ENCODE measurements around the gene NUP93. TPM values are rescaled to one million over a fixed set of nuclear protein-coding genes. Genes with fewer than 3 reads are reported as not detected.
"Not testable (repeated sequence)": the region's sequence is repeated elsewhere in the genome, so short reads cannot be mapped to it uniquely, and the experiment has no call there.

Gene NUP93
- total and polyA plus RNA-seq, 2 donors: 58.3 to 85.9 TPM

GRCh38 chr16:56792967-56793366 is 63.0 kb downstream of the NUP93 start:
- no peak overlapping the region for H3K4me3 ChIP-seq (ENCODE audit: low read length in 2 of 2)
- no peaks in the 10 kb centered on the region for H3K4me1 ChIP-seq (ENCODE audit: control insufficient read depth in 2 of 2, insufficient read depth in 2 of 2, low read length in 2 of 2)
- no peaks in the 10 kb centered on the region for H3K9me3 ChIP-seq (ENCODE audit: control insufficient read depth in 2 of 2, insufficient read depth in 1 of 2, low read length in 1 of 2)
- no peaks in the 10 kb centered on the region for H3K36me3 ChIP-seq (ENCODE audit: control insufficient read depth in 2 of 2, insufficient read depth in 2 of 2, low read length in 1 of 2)
- H3K27me3 ChIP-seq (ENCODE audit: control insufficient read depth in 2 of 2, insufficient read depth in 1 of 2, low read length in 1 of 2): no peaks in the 10 kb centered on the region
- no peak overlapping the region for H3K27ac ChIP-seq (ENCODE audit: low read depth in 1 of 2, low read length in 1 of 2)
- DNase-seq (ENCODE audit: low read depth in 6 of 9, low spot score in 9 of 9): no peak

GRCh38 chr16:56793492-56793891 is 63.6 kb downstream of the NUP93 start:
- Histone ChIP-seq H3K4me3 (ENCODE audit: low read length in 2 of 2) (no peak overlapping the region), H3K27ac (ENCODE audit: low read depth in 1 of 2, low read length in 1 of 2) (no peak overlapping the region), H3K36me3 (ENCODE audit: control insufficient read depth in 2 of 2, insufficient read depth in 2 of 2, low read length in 1 of 2) (peaks cover 0 to 1% of the 10 kb centered on the region in 2 donors), H3K9me3 (ENCODE audit: control insufficient read depth in 2 of 2, insufficient read depth in 1 of 2, low read length in 1 of 2) (no peaks in the 10 kb centered on the region), H3K4me1 (ENCODE audit: control insufficient read depth in 2 of 2, insufficient read depth in 2 of 2, low read length in 2 of 2) (no peaks in the 10 kb centered on the region), H3K27me3 (ENCODE audit: control insufficient read depth in 2 of 2, insufficient read depth in 1 of 2, low read length in 1 of 2) (no peaks in the 10 kb centered on the region)
- 78% methylated on average over 6 of the region's 6 CpGs for WGBS
- DNase-seq (ENCODE audit: low read depth in 6 of 9, low spot score in 9 of 9): peak in 3 of 9 donors; percentile 15 to 41 (median 30)

- no peaks in the 10 kb centered on the region for H3K27me3 ChIP-seq (ENCODE audit: control insufficient read depth in 2 of 2, insufficient read depth in 1 of 2, low read length in 1 of 2)
- WGBS: 93% methylated on average over 3 of the region's 3 CpGs
- H3K9me3 ChIP-seq (ENCODE audit: control insufficient read depth in 2 of 2, insufficient read depth in 1 of 2, low read length in 1 of 2): no peaks in the 10 kb centered on the region
- no peak overlapping the region for H3K27ac ChIP-seq (ENCODE audit: low read depth in 1 of 2, low read length in 1 of 2)
- H3K4me3 ChIP-seq (ENCODE audit: low read length in 2 of 2): no peak overlapping the region
- H3K4me1 ChIP-seq (ENCODE audit: control insufficient read depth in 2 of 2, insufficient read depth in 2 of 2, low read length in 2 of 2): no peaks in the 10 kb centered on the region
- peaks cover 3% of the 10 kb centered on the region in 2 donors for H3K36me3 ChIP-seq (ENCODE audit: control insufficient read depth in 2 of 2, insufficient read depth in 2 of 2, low read length in 1 of 2)
- no peak for DNase-seq (ENCODE audit: low read depth in 6 of 9, low spot score in 9 of 9)
Measured at GRCh38 chr16:56795011-56795410, 65.1 kb downstream of the NUP93 start.

- DNase-seq (ENCODE audit: low read depth in 6 of 9, low spot score in 9 of 9); H3K36me3 ChIP-seq (ENCODE audit: control insufficient read depth in 2 of 2, insufficient read depth in 2 of 2, low read length in 1 of 2); H3K27me3 ChIP-seq (ENCODE audit: control insufficient read depth in 2 of 2, insufficient read depth in 1 of 2, low read length in 1 of 2); H3K27ac ChIP-seq (ENCODE audit: low read depth in 1 of 2, low read length in 1 of 2); H3K4me1 ChIP-seq (ENCODE audit: control insufficient read depth in 2 of 2, insufficient read depth in 2 of 2, low read length in 2 of 2); H3K9me3 ChIP-seq (ENCODE audit: control insufficient read depth in 2 of 2, insufficient read depth in 1 of 2, low read length in 1 of 2); H3K4me3 ChIP-seq (ENCODE audit: low read length in 2 of 2): not testable (repeated sequence)
- 100% methylated on average over 2 of the region's 2 CpGs for WGBS
Measured at GRCh38 chr16:56797038-56797437, 67.1 kb downstream of the NUP93 start.

GRCh38 chr16:56797861-56798260 is 67.9 kb downstream of the NUP93 start:
- Histone ChIP-seq H3K4me3 (ENCODE audit: low read length in 2 of 2) (no peak overlapping the region), H3K36me3 (ENCODE audit: control insufficient read depth in 2 of 2, insufficient read depth in 2 of 2, low read length in 1 of 2) (peaks cover 3% of the 10 kb centered on the region in 2 donors), H3K27ac (ENCODE audit: low read depth in 1 of 2, low read length in 1 of 2) (no peak overlapping the region), H3K27me3 (ENCODE audit: control insufficient read depth in 2 of 2, insufficient read depth in 1 of 2, low read length in 1 of 2) (no peaks in the 10 kb centered on the region), H3K4me1 (ENCODE audit: control insufficient read depth in 2 of 2, insufficient read depth in 2 of 2, low read length in 2 of 2) (no peaks in the 10 kb centered on the region), H3K9me3 (ENCODE audit: control insufficient read depth in 2 of 2, insufficient read depth in 1 of 2, low read length in 1 of 2) (no peaks in the 10 kb centered on the region)
- 98% methylated on average over 2 of the region's 2 CpGs for WGBS
- no peak for DNase-seq (ENCODE audit: low read depth in 6 of 9, low spot score in 9 of 9)

- DNase-seq (ENCODE audit: low read depth in 6 of 9, low spot score in 9 of 9): no peak
- Histone ChIP-seq H3K27ac (ENCODE audit: low read depth in 1 of 2, low read length in 1 of 2) (no peak overlapping the region), H3K4me1 (ENCODE audit: control insufficient read depth in 2 of 2, insufficient read depth in 2 of 2, low read length in 2 of 2) (no peaks in the 10 kb centered on the region), H3K9me3 (ENCODE audit: control insufficient read depth in 2 of 2, insufficient read depth in 1 of 2, low read length in 1 of 2) (no peaks in the 10 kb centered on the region), H3K27me3 (ENCODE audit: control insufficient read depth in 2 of 2, insufficient read depth in 1 of 2, low read length in 1 of 2) (no peaks in the 10 kb centered on the region), H3K4me3 (ENCODE audit: low read length in 2 of 2) (no peak overlapping the region), H3K36me3 (ENCODE audit: control insufficient read depth in 2 of 2, insufficient read depth in 2 of 2, low read length in 1 of 2) (peaks cover 3 to 5% of the 10 kb centered on the region in 2 donors)
- 98% methylated on average over 3 of the region's 3 CpGs for WGBS
Measured at GRCh38 chr16:56798955-56799354, 69.0 kb downstream of the NUP93 start.

GRCh38 chr16:56800355-56800754 is 70.4 kb downstream of the NUP93 start:
- WGBS: 98% methylated on average over 1 of the region's 1 CpG
- H3K4me3 ChIP-seq (ENCODE audit: low read length in 2 of 2): no peak overlapping the region
- DNase-seq (ENCODE audit: low read depth in 6 of 9, low spot score in 9 of 9): no peak
- H3K27me3 ChIP-seq (ENCODE audit: control insufficient read depth in 2 of 2, insufficient read depth in 1 of 2, low read length in 1 of 2): no peaks in the 10 kb centered on the region
- peaks cover 3 to 12% of the 10 kb centered on the region in 2 donors for H3K36me3 ChIP-seq (ENCODE audit: control insufficient read depth in 2 of 2, insufficient read depth in 2 of 2, low read length in 1 of 2)
- no peak overlapping the region for H3K27ac ChIP-seq (ENCODE audit: low read depth in 1 of 2, low read length in 1 of 2)
- H3K9me3 ChIP-seq (ENCODE audit: control insufficient read depth in 2 of 2, insufficient read depth in 1 of 2, low read length in 1 of 2): no peaks in the 10 kb centered on the region
- H3K4me1 ChIP-seq (ENCODE audit: control insufficient read depth in 2 of 2, insufficient read depth in 2 of 2, low read length in 2 of 2): no peaks in the 10 kb centered on the region

GRCh38 chr16:56801762-56802161 is 71.8 kb downstream of the NUP93 start:
- Histone ChIP-seq H3K4me3 (ENCODE audit: low read length in 2 of 2) (no peak overlapping the region), H3K27me3 (ENCODE audit: control insufficient read depth in 2 of 2, insufficient read depth in 1 of 2, low read length in 1 of 2) (no peaks in the 10 kb centered on the region), H3K4me1 (ENCODE audit: control insufficient read depth in 2 of 2, insufficient read depth in 2 of 2, low read length in 2 of 2) (no peaks in the 10 kb centered on the region), H3K36me3 (ENCODE audit: control insufficient read depth in 2 of 2, insufficient read depth in 2 of 2, low read length in 1 of 2) (peaks cover 13 to 26% of the 10 kb centered on the region in 2 donors), H3K27ac (ENCODE audit: low read depth in 1 of 2, low read length in 1 of 2) (no peak overlapping the region), H3K9me3 (ENCODE audit: control insufficient read depth in 2 of 2, insufficient read depth in 1 of 2, low read length in 1 of 2) (no peaks in the 10 kb centered on the region)
- DNase-seq (ENCODE audit: low read depth in 6 of 9, low spot score in 9 of 9): no peak
- WGBS: 88% methylated on average over 3 of the region's 3 CpGs

GRCh38 chr16:56807011-56807675 is 77.2 kb downstream of the NUP93 start:
- DNase-seq (ENCODE audit: low read depth in 6 of 9, low spot score in 9 of 9): no peak
- no peaks in the 10 kb centered on the region for H3K9me3 ChIP-seq (ENCODE audit: control insufficient read depth in 2 of 2, insufficient read depth in 1 of 2, low read length in 1 of 2)
- H3K4me1 ChIP-seq (ENCODE audit: control insufficient read depth in 2 of 2, insufficient read depth in 2 of 2, low read length in 2 of 2): no peaks in the 10 kb centered on the region
- H3K36me3 ChIP-seq (ENCODE audit: control insufficient read depth in 2 of 2, insufficient read depth in 2 of 2, low read length in 1 of 2): peaks cover 19 to 31% of the 10 kb centered on the region in 2 donors
- H3K27me3 ChIP-seq (ENCODE audit: control insufficient read depth in 2 of 2, insufficient read depth in 1 of 2, low read length in 1 of 2): no peaks in the 10 kb centered on the region
- H3K4me3 ChIP-seq (ENCODE audit: low read length in 2 of 2): no peak overlapping the region
- H3K27ac ChIP-seq (ENCODE audit: low read depth in 1 of 2, low read length in 1 of 2): no peak overlapping the region
- 97% methylated on average over 3 of the region's 3 CpGs for WGBS

Measured in thymus (tissue), 11 donors.